Skin epidermis (tissue), 12 donors: ENCODE measurements around the gene PPM1E.
"Not testable (repeated sequence)": the region's sequence is repeated elsewhere in the genome, so short reads cannot be mapped to it uniquely, and the experiment has no call there.

Experiments used
- H3K27ac ChIP-seq, 21 experiments: fragments of 200-600 bp; sonication (generic) in 11 of 21; one replicate each; pipeline ENCODE4 v1.5.0; 2020; ENCODE audit warnings: mild to moderate bottlenecking in 3 of 21, inconsistent platforms in 2 of 21, moderate library complexity in 2 of 21
- H3K4me3 ChIP-seq, 7 experiments: fragments of 200-600 bp; sonication (generic) in 2 of 7; one replicate each; pipeline ENCODE4 v1.5.0; 2020; ENCODE audit warnings: inconsistent platforms in 2 of 7, mild to moderate bottlenecking in 2 of 7, moderate library complexity in 1 of 7

Gene PPM1E

GRCh38 chr17:58920773-58921172 is 165.1 kb downstream of the PPM1E start:
- H3K27ac ChIP-seq, result no peak overlapping the region
- H3K4me3 ChIP-seq, result no peak overlapping the region

GRCh38 chr17:58932956-58933355 is 177.3 kb downstream of the PPM1E start:
- no peak overlapping the region for H3K4me3 ChIP-seq
- no peak overlapping the region for H3K27ac ChIP-seq

GRCh38 chr17:58936295-58936694 is 180.6 kb downstream of the PPM1E start:
- Histone ChIP-seq H3K27ac (no peak overlapping the region), H3K4me3 (no peak overlapping the region)

- Histone ChIP-seq H3K27ac (no peak overlapping the region), H3K4me3 (no peak overlapping the region)
Observed at GRCh38 chr17:58944166-58944565, 188.5 kb downstream of the PPM1E start.

- Histone ChIP-seq H3K4me3 (no peak overlapping the region), H3K27ac (no peak overlapping the region)
Observed at GRCh38 chr17:58947411-58947810, 191.8 kb downstream of the PPM1E start.

GRCh38 chr17:58947824-58948223 is 192.2 kb downstream of the PPM1E start:
- H3K27ac ChIP-seq, result no peak overlapping the region
- H3K4me3 ChIP-seq, result no peak overlapping the region

- H3K4me3 ChIP-seq, H3K27ac ChIP-seq: not testable (repeated sequence)
Observed at GRCh38 chr17:58954358-58954757, 198.7 kb downstream of the PPM1E start.

GRCh38 chr17:58956997-58957724 is 201.5 kb downstream of the PPM1E start:
- Histone ChIP-seq H3K27ac (no peak overlapping the region), H3K4me3 (no peak overlapping the region)

GRCh38 chr17:58957725-58958073 is 202.0 kb downstream of the PPM1E start:
- not testable (repeated sequence) for H3K4me3 ChIP-seq, H3K27ac ChIP-seq

- H3K27ac ChIP-seq, result no peak overlapping the region
- no peak overlapping the region for H3K4me3 ChIP-seq
Observed at GRCh38 chr17:58960068-58960467, 204.4 kb downstream of the PPM1E start.

- H3K27ac ChIP-seq, result no peak overlapping the region
Observed at GRCh38 chr17:58965221-58965620, 209.6 kb downstream of the PPM1E start.

GRCh38 chr17:58966208-58966607 is 210.6 kb downstream of the PPM1E start:
- no peak overlapping the region for H3K27ac ChIP-seq
- no peak overlapping the region for H3K4me3 ChIP-seq

More at GRCh38 chr17:58965221-58965620, 209.6 kb downstream of the PPM1E start:
- no peak overlapping the region for H3K4me3 ChIP-seq

GRCh38 chr17:58968426-58969061 is 212.9 kb downstream of the PPM1E start:
- H3K4me3 ChIP-seq, result no peak overlapping the region
- no peak overlapping the region for H3K27ac ChIP-seq

GRCh38 chr17:58969156-58969555 is 213.5 kb downstream of the PPM1E start:
- H3K27ac ChIP-seq, result peak overlapping the region in 1 of 21 experiments; percentile 37
- no peak overlapping the region for H3K4me3 ChIP-seq

- no peak overlapping the region for H3K4me3 ChIP-seq
- peak overlapping the region in 1 of 21 experiments; percentile 37 for H3K27ac ChIP-seq
Observed at GRCh38 chr17:58969612-58970011, 214.0 kb downstream of the PPM1E start.

- no peak overlapping the region for H3K4me3 ChIP-seq
- no peak overlapping the region for H3K27ac ChIP-seq
Observed at GRCh38 chr17:58970609-58971450, 215.2 kb downstream of the PPM1E start.

- no peak overlapping the region for H3K27ac ChIP-seq
- no peak overlapping the region for H3K4me3 ChIP-seq
Observed at GRCh38 chr17:58974354-58974753, 218.7 kb downstream of the PPM1E start.

- H3K4me3 ChIP-seq, result no peak overlapping the region
- H3K27ac ChIP-seq, result no peak overlapping the region
Observed at GRCh38 chr17:58976541-58976940, 220.9 kb downstream of the PPM1E start.

GRCh38 chr17:58980706-58981481 is 225.2 kb downstream of the PPM1E start:
- Histone ChIP-seq H3K4me3 (no peak overlapping the region), H3K27ac (no peak overlapping the region)

- Histone ChIP-seq H3K27ac (no peak overlapping the region), H3K4me3 (no peak overlapping the region)
Observed at GRCh38 chr17:58982626-58983025, 227.0 kb downstream of the PPM1E start.
